GM21576 (cell line): ENCODE results near the gene PIP5KL1.

Source experiments
- ATAC-seq: cut with Tn5 transposase; IDR thresholded peaks from one replicate; pipeline ENCODE4 v1.9.1; 2021; ENCODE audit warnings: mild to moderate bottlenecking, moderate library complexity; ENCODE audit not compliant: unreplicated experiment

The PIP5KL1 gene

GRCh38 chr9:127950513-127951289 lies 20.1 kb upstream of the PIP5KL1 start:
- no peak for ATAC-seq

GRCh38 chr9:127949827-127950512 lies 19.4 kb upstream of the PIP5KL1 start:
- ATAC-seq: no peak

- ATAC-seq: no peak
Observed at GRCh38 chr9:127947841-127948710, 17.5 kb upstream of the PIP5KL1 start.

- ATAC-seq: no peak
Observed at GRCh38 chr9:127946728-127947127, 16.2 kb upstream of the PIP5KL1 start.

GRCh38 chr9:127945942-127946341 lies 15.4 kb upstream of the PIP5KL1 start:
- ATAC-seq: no peak

GRCh38 chr9:127945338-127945737 lies 14.8 kb upstream of the PIP5KL1 start:
- ATAC-seq: no peak

- ATAC-seq: no peak
Observed at GRCh38 chr9:127944586-127945218, 14.1 kb upstream of the PIP5KL1 start.

- ATAC-seq: peak; percentile 44
Observed at GRCh38 chr9:127943731-127944144, 13.2 kb upstream of the PIP5KL1 start.

- no peak for ATAC-seq
Observed at GRCh38 chr9:127943011-127943662, 12.6 kb upstream of the PIP5KL1 start.

GRCh38 chr9:127942216-127943010 lies 11.8 kb upstream of the PIP5KL1 start:
- no peak for ATAC-seq

- no peak for ATAC-seq
Observed at GRCh38 chr9:127941961-127942215, 11.3 kb upstream of the PIP5KL1 start.

- no peak for ATAC-seq
Observed at GRCh38 chr9:127941062-127941960, 10.7 kb upstream of the PIP5KL1 start.

GRCh38 chr9:127940593-127940992 lies 10.0 kb upstream of the PIP5KL1 start:
- ATAC-seq: no peak

- ATAC-seq: no peak
Observed at GRCh38 chr9:127938298-127938690, 7.7 kb upstream of the PIP5KL1 start.

- ATAC-seq: peak; percentile 81
Observed at GRCh38 chr9:127937388-127938297, 7.1 kb upstream of the PIP5KL1 start, which contains the start of gene DPM2. DPM2 (minus strand) TSS chr9:127937854; CDS start chr9:127937820, 34 bp downstream.

- no peak for ATAC-seq
Observed at GRCh38 chr9:127937056-127937387, 6.4 kb upstream of the PIP5KL1 start.

- ATAC-seq: no peak
Observed at GRCh38 chr9:127936347-127936852, 5.8 kb upstream of the PIP5KL1 start.

- no peak for ATAC-seq
Observed at GRCh38 chr9:127935765-127936221, 5.2 kb upstream of the PIP5KL1 start.
